ENCODE data around the gene NSA2.

The NSA2 gene

GRCh38 chr5:74766849-74767578, at the start of gene NSA2, which contains the start of gene GFM2 (continued):
- TF ChIP-seq ZNF398 (tag by site-specific recombination; IDR thresholded peaks at IDR 0.05) (no peak), ZIC2 (tag by site-specific recombination; IDR thresholded peaks at IDR 0.05) (peak; percentile 26; the same call in 1 of the 2 replicates), HIC1 (tag by site-specific recombination; IDR thresholded peaks at IDR 0.05) (no peak), MZF1 (tag by site-specific recombination; IDR thresholded peaks at IDR 0.05; ENCODE audit: borderline replicate concordance) (no peak), SALL2 (tag by site-specific recombination; IDR thresholded peaks at IDR 0.05; ENCODE audit: borderline replicate concordance) (no peak), ZNF513 (tag by site-specific recombination; IDR thresholded peaks at IDR 0.05) (no peak), ZBTB44 (tag by site-specific recombination; IDR thresholded peaks at IDR 0.05) (peak; percentile 64), ZNF26 (tag by site-specific recombination; IDR thresholded peaks at IDR 0.05) (no peak), ZNF768 (tag by site-specific recombination; IDR thresholded peaks at IDR 0.05) (no peak), BCL11B (tag by site-specific recombination; IDR thresholded peaks at IDR 0.05; ENCODE audit: low read depth) (no peak), ZNF585B (tag by site-specific recombination; IDR thresholded peaks at IDR 0.05) (no peak), MYNN (tag by site-specific recombination; IDR thresholded peaks at IDR 0.05; ENCODE audit: borderline replicate concordance) (no peak), INSM2 (tag by site-specific recombination; IDR thresholded peaks at IDR 0.05) (peak; percentile 89), ZNF529 (tag by site-specific recombination; IDR thresholded peaks at IDR 0.05; ENCODE audit: insufficient replicate concordance) (no peak), ZSCAN23 (tag by site-specific recombination; IDR thresholded peaks at IDR 0.05) (peak; percentile 94; the same call in 1 of the 2 replicates), ZNF600 (tag by site-specific recombination; IDR thresholded peaks at IDR 0.05) (peak; percentile 25; the same call in 1 of the 2 replicates), ZNF660 (tag by site-specific recombination; IDR thresholded peaks at IDR 0.05) (peak; percentile 99), YY1 (tag by site-specific recombination; IDR thresholded peaks at IDR 0.05) (peak; percentile 73), ZNF394 (tag by site-specific recombination; IDR thresholded peaks at IDR 0.05; ENCODE audit: borderline replicate concordance) (peak; percentile 78), TSHZ1 (tag by site-specific recombination; IDR thresholded peaks at IDR 0.05; ENCODE audit: borderline replicate concordance) (peak; percentile 61; the same call in 1 of the 2 replicates), ZNF133 (tag by site-specific recombination; IDR thresholded peaks at IDR 0.05) (no peak), ZNF184 (tag by site-specific recombination; IDR thresholded peaks at IDR 0.05) (0 out of 2 replicates have a peak, but pooled peaks have one; percentile 68), REPIN1 (tag by site-specific recombination; IDR thresholded peaks at IDR 0.05; ENCODE audit: low read depth) (peak; percentile 91; the same call in 1 of the 2 replicates)
